GM12878 (cell line): ENCODE data around the gene OPTC. TPM values are rescaled to one million over a fixed set of nuclear protein-coding genes. Genes with fewer than 3 reads are reported as not detected.

Experiments
- ATAC-seq: fragments of 200-7000 bp; cut with Tn5 transposase; 3 replicates; pipeline ENCODE4 v1.9.1; 2020; ENCODE audit warnings: mild to moderate bottlenecking, moderate library complexity
- BruUV-seq: library from RNA; stranded (reverse); fragments of 400-500 nt; replicated peaks from 2 replicates; lab custom pipeline; 2021; lab: Mats Ljungman, UMichigan
- CTCF ChIA-PET: fragments of 300-600 bp; sonication (Branson Sonifier 250); formaldehyde crosslinking; extraction: SDS; loops from one replicate; lab custom pipeline; 2021; ENCODE audit warnings: inconsistent platforms; lab: Yijun Ruan, JAX
- POLR2A ChIA-PET: fragments of 350-600 bp; formaldehyde crosslinking; extraction: SDS; loops from one replicate; lab custom pipeline; 2021; ENCODE audit warnings: inconsistent platforms; lab: Charles Lee
- RAD21 ChIA-PET: fragments of 300-600 bp; sonication (Branson Sonifier 250); formaldehyde crosslinking; loops from one replicate; lab custom pipeline; 2023; ENCODE audit warnings: antibody characterized with exemption; ENCODE audit not compliant: unreplicated experiment; lab: Charles Lee
- SMC1A ChIA-PET: fragments of 300-600 bp; sonication (Branson Sonifier 250); formaldehyde crosslinking; loops from one replicate; lab custom pipeline; 2023; ENCODE audit not compliant: unreplicated experiment, uncharacterized antibody; lab: Charles Lee
- DNase-seq: peaks from one replicate; pipeline ENCODE4 v3.0.0-alpha.2; 2011; ENCODE audit warnings: low read depth, low spot score
- FAIRE-seq: peaks from 3 replicates; lab custom pipeline; 2011; peaks lifted over from hg19 to GRCh38; lab: Jason Lieb, UNC
- H2AFZ ChIP-seq: 2 replicates; pipeline ENCODE4 v1.6.0; 2011; ENCODE audit warnings: low read depth, low read length, control low read depth; ENCODE audit not compliant: control insufficient read depth
- H3K27ac ChIP-seq: 2 replicates; pipeline ENCODE4 v1.5.1; 2011; ENCODE audit warnings: control low read depth; ENCODE audit not compliant: control insufficient read depth, insufficient read depth
- H3K27me3 ChIP-seq, 2 experiments: replicated peaks in 1 of 2; 2 replicates each; pipeline versions ENCODE4 v1.6.0 to v1.6.1; 2011; ENCODE audit warnings: low read length in 1 of 2; ENCODE audit not compliant: control insufficient read depth in 2 of 2, insufficient read depth in 2 of 2
- H3K36me3 ChIP-seq, 2 experiments: 2 replicates each; pipeline ENCODE4 v1.5.1; 2011; ENCODE audit warnings: low read length in 1 of 2; ENCODE audit not compliant: control insufficient read depth in 2 of 2, insufficient read depth in 2 of 2
- H3K4me1 ChIP-seq: 2 replicates; pipeline ENCODE4 v1.6.1; 2011; ENCODE audit warnings: mild to moderate bottlenecking, low read length, moderate library complexity, mixed read lengths; ENCODE audit not compliant: control insufficient read depth, insufficient read depth
- H3K4me2 ChIP-seq: 2 replicates; pipeline ENCODE4 v1.6.0; 2011; ENCODE audit warnings: control low read depth; ENCODE audit not compliant: control insufficient read depth, insufficient read depth
- H3K4me3 ChIP-seq: fragments of 200-600 bp; sonication (generic); 2 replicates; pipeline ENCODE4 v1.5.1; 2016
- H3K79me2 ChIP-seq: 2 replicates; pipeline ENCODE4 v1.6.0; 2011; ENCODE audit warnings: low read length; ENCODE audit not compliant: control insufficient read depth, insufficient read depth
- H3K9ac ChIP-seq: 2 replicates; pipeline ENCODE4 v1.8.0; 2011; ENCODE audit warnings: low read length, control low read depth, mixed read lengths; ENCODE audit not compliant: control insufficient read depth, insufficient read depth
- H3K9me3 ChIP-seq: replicated peaks from 3 replicates; pipeline ENCODE4 v1.5.1; 2011; ENCODE audit warnings: mild to moderate bottlenecking, low read length; ENCODE audit not compliant: control insufficient read depth, insufficient read depth
- H4K20me1 ChIP-seq: 2 replicates; pipeline ENCODE4 v1.6.0; 2011; ENCODE audit not compliant: control insufficient read depth, insufficient read depth
- ASH2L ChIP-seq: fragments of 300-600, 200-600 bp; sonication (generic); IDR thresholded peaks from 2 replicates; pipeline ENCODE4 v1.6.1; 2017; ENCODE audit warnings: low read depth, mild to moderate bottlenecking, borderline replicate concordance
- ATF7 ChIP-seq: fragments of 450-650 bp; IDR thresholded peaks from 2 replicates; pipeline ENCODE4 v1.6.1; 2016; ENCODE audit warnings: low read depth, mild to moderate bottlenecking
- DPF2 ChIP-seq: fragments of 450-650 bp; IDR thresholded peaks from 2 replicates; pipeline ENCODE4 v1.6.1; 2017; ENCODE audit warnings: mild to moderate bottlenecking
- HDAC2 ChIP-seq: fragments of 200-600 bp; sonication (generic); IDR thresholded peaks from 2 replicates; pipeline ENCODE4 v1.6.1; 2017
- KAT2A ChIP-seq: conservative IDR thresholded peaks from 2 replicates; pipeline ENCODE4 v1.6.1; 2011; ENCODE audit warnings: low read depth, low read length; ENCODE audit not compliant: control insufficient read depth
- NRF1 ChIP-seq: conservative IDR thresholded peaks from 2 replicates; pipeline ENCODE4 v1.6.1; 2011; ENCODE audit warnings: mild to moderate bottlenecking, low read depth, low read length, improper control_type of control experiment
- POLR2A ChIP-seq: IDR thresholded peaks from 2 replicates; pipeline ENCODE4 v1.6.1; 2011; ENCODE audit warnings: low read depth, mild to moderate bottlenecking, low read length
- RAD51 ChIP-seq: fragments of 450-650 bp; IDR thresholded peaks from 2 replicates; pipeline ENCODE4 v1.6.1; 2016; ENCODE audit warnings: moderate library complexity, mild to moderate bottlenecking, inconsistent platforms
- SREBF2 ChIP-seq: IDR thresholded peaks from 2 replicates; pipeline ENCODE4 v1.6.1; 2012; ENCODE audit warnings: mild to moderate bottlenecking, low read length
- TCF12 ChIP-seq: IDR thresholded peaks from 2 replicates; pipeline ENCODE4 v1.6.1; 2011; ENCODE audit warnings: low read depth, mild to moderate bottlenecking, low read length
- TCF7 ChIP-seq: IDR thresholded peaks from 2 replicates; pipeline ENCODE4 v1.6.1; 2014; ENCODE audit warnings: antibody characterized with exemption, borderline replicate concordance
- WGBS: methylation state at CpG from one replicate; pipeline ENCODE4 v1.1.6; 2016; ENCODE audit warnings: low lambda C conversion rate; ENCODE audit not compliant: insufficient replicate concordance, insufficient coverage; ENCODE audit errors: missing lambda C conversion rate; 5-methylcytosine and 5-hydroxymethylcytosine counted together
- in situ Hi-C: fragments of 300-500 bp; cut with MboI; formaldehyde crosslinking; loops from 9 replicates; pipeline ENCODE4 v1.14.3; 2018; ENCODE audit warnings: mixed read lengths
- intact Hi-C: fragments of 100-400 bp; cut with micrococcal nuclease; formaldehyde crosslinking; loops from one replicate; pipeline ENCODE4 v1.14.2; 2022; ENCODE audit not compliant: unreplicated experiment
- polyA plus RNA-seq, 11 experiments: library from polyadenylated mRNA; depleted of rRNA in 4 of 11; unstranded in 6 of 11; stranded (reverse) in 5 of 11; fragments of >200 nt; fragmentation: Nextera tagmentation in 4 of 11; fragmentation: Illumina TruSeq in 1 of 11; extraction: Ambion mirVana in 4 of 11; extraction: Trizol in 1 of 11; gene quantifications; 1 replicate in 1 of 11; 2 replicates in 10 of 11; pipeline versions ENCODE4 v1.2.1 to v1.2.3, GENCODE V29; 2011 to 2016; ENCODE audit warnings: inconsistent platforms in 2 of 11, missing spikeins in 2 of 11, low read depth in 1 of 11
- total RNA-seq, 4 experiments: library from RNA; depleted of rRNA in 3 of 4; stranded (reverse); fragments of >200 nt in 3 of 4; fragmentation: Illumina TruSeq in 1 of 4; extraction: Trizol in 1 of 4; gene quantifications; 2 replicates each; pipeline versions ENCODE4 v1.2.1 to v1.2.3, GENCODE V29; 2013 to 2021
- TF ChIP-seq, protein P1 (sequence below): IDR thresholded peaks from 2 replicates; pipeline ENCODE4 v1.6.1; 2011; ENCODE audit warnings: borderline replicate concordance, low read depth, mild to moderate bottlenecking, moderate library complexity, low read length; ENCODE audit not compliant: insufficient read depth, poor library complexity, severe bottlenecking
- TF ChIP-seq, protein P2 (sequence below): IDR thresholded peaks from 2 replicates; pipeline ENCODE4 v1.6.1; 2012; ENCODE audit warnings: mild to moderate bottlenecking, low read depth, low read length
- TF ChIP-seq, protein P3 (sequence below): fragments of 450-650 bp; IDR thresholded peaks from 2 replicates; pipeline ENCODE4 v1.6.1; 2017; ENCODE audit warnings: mild to moderate bottlenecking
- TF ChIP-seq, protein P4 (sequence below): fragments of 450-650 bp; IDR thresholded peaks from 2 replicates; pipeline ENCODE4 v1.6.1; 2018; ENCODE audit warnings: borderline replicate concordance, mild to moderate bottlenecking; ENCODE audit not compliant: partially characterized antibody

The OPTC gene
- total and polyA plus RNA-seq, 10 of the 15 experiments (the other 5 are each of a cell fraction or from before 2014, with no cell fraction given): not detected

DNA sequence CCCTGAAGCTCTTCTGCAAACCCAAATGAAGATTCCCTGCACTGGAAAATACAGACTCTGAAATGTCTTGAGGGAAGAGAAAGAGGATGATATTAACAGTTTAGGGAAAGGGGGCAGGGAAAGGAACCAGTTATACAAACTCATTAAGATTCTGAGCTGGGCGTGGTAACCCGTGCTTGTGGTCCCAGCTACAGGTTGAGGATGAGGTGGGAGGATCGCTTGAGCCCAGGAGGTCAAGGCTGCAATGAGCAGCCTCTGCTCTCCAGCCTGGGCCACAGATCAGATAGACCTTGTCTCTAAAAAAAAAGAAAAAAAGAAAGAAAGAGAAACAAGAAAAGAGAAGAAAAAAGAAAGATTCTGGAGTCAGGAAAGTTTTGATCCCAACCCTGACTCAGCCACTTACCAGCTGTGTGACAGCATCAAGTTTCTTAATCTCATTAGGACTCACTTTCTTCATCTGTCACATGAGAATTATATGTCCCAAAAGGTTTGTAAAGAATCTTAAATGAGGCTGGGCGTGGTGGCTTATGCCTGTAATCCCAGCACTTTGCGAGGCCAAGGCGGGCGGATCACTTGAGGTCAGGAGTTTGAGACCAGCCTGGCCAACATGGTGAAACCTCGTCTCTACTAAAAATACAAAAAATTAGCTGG is 53.9 kb downstream of the OPTC start (continued):
- TF ChIP-seq, protein P1, sequence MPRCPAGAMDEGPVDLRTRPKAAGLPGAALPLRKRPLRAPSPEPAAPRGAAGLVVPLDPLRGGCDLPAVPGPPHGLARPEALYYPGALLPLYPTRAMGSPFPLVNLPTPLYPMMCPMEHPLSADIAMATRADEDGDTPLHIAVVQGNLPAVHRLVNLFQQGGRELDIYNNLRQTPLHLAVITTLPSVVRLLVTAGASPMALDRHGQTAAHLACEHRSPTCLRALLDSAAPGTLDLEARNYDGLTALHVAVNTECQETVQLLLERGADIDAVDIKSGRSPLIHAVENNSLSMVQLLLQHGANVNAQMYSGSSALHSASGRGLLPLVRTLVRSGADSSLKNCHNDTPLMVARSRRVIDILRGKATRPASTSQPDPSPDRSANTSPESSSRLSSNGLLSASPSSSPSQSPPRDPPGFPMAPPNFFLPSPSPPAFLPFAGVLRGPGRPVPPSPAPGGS: no peak
- TF ChIP-seq, protein P2, sequence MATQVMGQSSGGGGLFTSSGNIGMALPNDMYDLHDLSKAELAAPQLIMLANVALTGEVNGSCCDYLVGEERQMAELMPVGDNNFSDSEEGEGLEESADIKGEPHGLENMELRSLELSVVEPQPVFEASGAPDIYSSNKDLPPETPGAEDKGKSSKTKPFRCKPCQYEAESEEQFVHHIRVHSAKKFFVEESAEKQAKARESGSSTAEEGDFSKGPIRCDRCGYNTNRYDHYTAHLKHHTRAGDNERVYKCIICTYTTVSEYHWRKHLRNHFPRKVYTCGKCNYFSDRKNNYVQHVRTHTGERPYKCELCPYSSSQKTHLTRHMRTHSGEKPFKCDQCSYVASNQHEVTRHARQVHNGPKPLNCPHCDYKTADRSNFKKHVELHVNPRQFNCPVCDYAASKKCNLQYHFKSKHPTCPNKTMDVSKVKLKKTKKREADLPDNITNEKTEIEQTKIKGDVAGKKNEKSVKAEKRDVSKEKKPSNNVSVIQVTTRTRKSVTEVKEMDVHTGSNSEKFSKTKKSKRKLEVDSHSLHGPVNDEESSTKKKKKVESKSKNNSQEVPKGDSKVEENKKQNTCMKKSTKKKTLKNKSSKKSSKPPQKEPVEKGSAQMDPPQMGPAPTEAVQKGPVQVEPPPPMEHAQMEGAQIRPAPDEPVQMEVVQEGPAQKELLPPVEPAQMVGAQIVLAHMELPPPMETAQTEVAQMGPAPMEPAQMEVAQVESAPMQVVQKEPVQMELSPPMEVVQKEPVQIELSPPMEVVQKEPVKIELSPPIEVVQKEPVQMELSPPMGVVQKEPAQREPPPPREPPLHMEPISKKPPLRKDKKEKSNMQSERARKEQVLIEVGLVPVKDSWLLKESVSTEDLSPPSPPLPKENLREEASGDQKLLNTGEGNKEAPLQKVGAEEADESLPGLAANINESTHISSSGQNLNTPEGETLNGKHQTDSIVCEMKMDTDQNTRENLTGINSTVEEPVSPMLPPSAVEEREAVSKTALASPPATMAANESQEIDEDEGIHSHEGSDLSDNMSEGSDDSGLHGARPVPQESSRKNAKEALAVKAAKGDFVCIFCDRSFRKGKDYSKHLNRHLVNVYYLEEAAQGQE: no peak
- TF ChIP-seq ASH2L (no peak), KAT2A (no peak)

DNA sequence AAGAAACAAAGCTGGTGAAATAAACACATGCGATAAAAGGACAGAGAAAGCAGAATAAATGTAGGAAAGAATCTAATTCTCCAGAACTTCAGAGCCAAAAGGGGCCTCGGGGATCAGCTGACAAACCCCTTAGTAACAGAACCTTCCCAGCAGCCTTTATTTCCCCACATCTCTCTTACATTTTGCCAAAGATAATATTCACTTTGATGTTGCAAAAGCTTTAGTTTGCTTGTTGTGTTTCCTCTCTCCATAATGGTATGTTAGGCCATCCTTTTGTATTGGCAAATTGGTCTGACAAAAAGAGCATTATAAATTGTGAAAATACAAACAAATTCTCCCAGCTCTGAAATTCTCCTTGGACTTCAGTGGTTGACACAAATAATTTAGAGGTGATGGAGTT is 54.9 kb downstream of the OPTC start:
- FAIRE-seq: no peak
- no peaks in the 10 kb centered on the region for H3K4me1 ChIP-seq
- ChIA-PET RAD21 (no interaction called here), CTCF (no interaction called here), POLR2A (no interaction called here), SMC1A (interaction anchor here (0.6 kb wide), 1 partner anchor 24 kb away, joined by 3 read pairs; no protein-coding TSS in a partner anchor)
- H3K9ac ChIP-seq: no peak overlapping the region
- H2AFZ ChIP-seq: no peak overlapping the region
- H3K4me2 ChIP-seq: no peak overlapping the region
- intact Hi-C loops: no loop called here
- no peaks in the 10 kb centered on the region; a peak in 1 of 4 replicates for H3K27me3 ChIP-seq
- DNase-seq: no peak
- no peak for ATAC-seq
- no peaks in the 10 kb centered on the region for H4K20me1 ChIP-seq
- 18% methylated on average over 2 of the region's 2 CpGs for WGBS
- no peak overlapping the region for H3K4me3 ChIP-seq
- H3K36me3 ChIP-seq: no peaks in the 10 kb centered on the region
- no TSS peak for BruUV-seq
- H3K9me3 ChIP-seq: no peaks in the 10 kb centered on the region
- no peak overlapping the region for H3K27ac ChIP-seq
- H3K79me2 ChIP-seq: no peaks in the 10 kb centered on the region
- in situ Hi-C loops: no loop called here
- TF ChIP-seq POLR2A: no peak
- no peak for TF ChIP-seq ATF7
- TF ChIP-seq SREBF2: no peak
- no peak for TF ChIP-seq NRF1
- TF ChIP-seq, protein P3, sequence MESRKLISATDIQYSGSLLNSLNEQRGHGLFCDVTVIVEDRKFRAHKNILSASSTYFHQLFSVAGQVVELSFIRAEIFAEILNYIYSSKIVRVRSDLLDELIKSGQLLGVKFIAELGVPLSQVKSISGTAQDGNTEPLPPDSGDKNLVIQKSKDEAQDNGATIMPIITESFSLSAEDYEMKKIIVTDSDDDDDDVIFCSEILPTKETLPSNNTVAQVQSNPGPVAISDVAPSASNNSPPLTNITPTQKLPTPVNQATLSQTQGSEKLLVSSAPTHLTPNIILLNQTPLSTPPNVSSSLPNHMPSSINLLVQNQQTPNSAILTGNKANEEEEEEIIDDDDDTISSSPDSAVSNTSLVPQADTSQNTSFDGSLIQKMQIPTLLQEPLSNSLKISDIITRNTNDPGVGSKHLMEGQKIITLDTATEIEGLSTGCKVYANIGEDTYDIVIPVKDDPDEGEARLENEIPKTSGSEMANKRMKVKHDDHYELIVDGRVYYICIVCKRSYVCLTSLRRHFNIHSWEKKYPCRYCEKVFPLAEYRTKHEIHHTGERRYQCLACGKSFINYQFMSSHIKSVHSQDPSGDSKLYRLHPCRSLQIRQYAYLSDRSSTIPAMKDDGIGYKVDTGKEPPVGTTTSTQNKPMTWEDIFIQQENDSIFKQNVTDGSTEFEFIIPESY: no peak
- no peak for TF ChIP-seq TCF7
- TF ChIP-seq RAD51: no peak
- TF ChIP-seq, protein P4, sequence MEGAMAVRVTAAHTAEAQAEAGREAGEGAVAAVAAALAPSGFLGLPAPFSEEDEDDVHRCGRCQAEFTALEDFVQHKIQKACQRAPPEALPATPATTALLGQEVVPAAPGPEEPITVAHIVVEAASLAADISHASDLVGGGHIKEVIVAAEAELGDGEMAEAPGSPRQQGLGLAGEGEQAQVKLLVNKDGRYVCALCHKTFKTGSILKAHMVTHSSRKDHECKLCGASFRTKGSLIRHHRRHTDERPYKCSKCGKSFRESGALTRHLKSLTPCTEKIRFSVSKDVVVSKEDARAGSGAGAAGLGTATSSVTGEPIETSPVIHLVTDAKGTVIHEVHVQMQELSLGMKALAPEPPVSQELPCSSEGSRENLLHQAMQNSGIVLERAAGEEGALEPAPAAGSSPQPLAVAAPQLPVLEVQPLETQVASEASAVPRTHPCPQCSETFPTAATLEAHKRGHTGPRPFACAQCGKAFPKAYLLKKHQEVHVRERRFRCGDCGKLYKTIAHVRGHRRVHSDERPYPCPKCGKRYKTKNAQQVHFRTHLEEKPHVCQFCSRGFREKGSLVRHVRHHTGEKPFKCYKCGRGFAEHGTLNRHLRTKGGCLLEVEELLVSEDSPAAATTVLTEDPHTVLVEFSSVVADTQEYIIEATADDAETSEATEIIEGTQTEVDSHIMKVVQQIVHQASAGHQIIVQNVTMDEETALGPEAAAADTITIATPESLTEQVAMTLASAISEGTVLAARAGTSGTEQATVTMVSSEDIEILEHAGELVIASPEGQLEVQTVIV: no peak
- TF ChIP-seq HDAC2: no peak
- no peak for TF ChIP-seq TCF12
- no peak for TF ChIP-seq DPF2
